Upper lobe of left lung (tissue), 6 donors: ENCODE data around the gene FOXN3. TPM values are rescaled to one million over a fixed set of nuclear protein-coding genes. Genes with fewer than 3 reads are reported as not detected.

Source experiments
- ATAC-seq, 2 donors: fragments of 200-7000 bp; cut with Tn5 transposase; one replicate each; pipeline ENCODE4 v1.9.1; 2022; ENCODE audit warnings: mild to moderate bottlenecking in 2 of 2, moderate library complexity in 2 of 2; ENCODE audit not compliant: low FRiP score in 2 of 2
- DNase-seq, 2 donors: peaks; one replicate each; pipeline ENCODE4 v3.0.0-alpha.2; 2019 to 2020
- H3K27ac ChIP-seq, 4 donors: fragments of 200-600 bp; sonication (generic); one replicate each; pipeline ENCODE4 v1.5.1; 2016 to 2019
- H3K27me3 ChIP-seq, 4 donors: fragments of 200-600 bp; sonication (generic); one replicate each; pipeline ENCODE4 v1.5.1; 2017 to 2019
- H3K36me3 ChIP-seq, 4 donors: fragments of 200-600 bp; sonication (generic); one replicate each; pipeline ENCODE4 v1.5.1; 2016 to 2019
- H3K4me1 ChIP-seq, 4 donors: fragments of 200-600 bp; sonication (generic); one replicate each; pipeline ENCODE4 v1.5.1; 2018 to 2019
- H3K4me3 ChIP-seq, 4 donors: fragments of 200-600 bp; sonication (generic); one replicate each; pipeline ENCODE4 v1.5.1; 2017 to 2019; ENCODE audit warnings: mild to moderate bottlenecking in 2 of 4, moderate library complexity in 1 of 4
- H3K9me3 ChIP-seq, 4 donors: fragments of 200-600 bp; sonication (generic); one replicate each; pipeline ENCODE4 v1.5.1; 2018 to 2019
- CTCF ChIP-seq, 6 experiments: fragments of 450-650 bp in 4 of 6; fragments of 200-600 bp in 2 of 6; sonication (generic) in 2 of 6; IDR thresholded peaks; one replicate each; pipeline ENCODE4 v1.5.1; 2016 to 2019; ENCODE audit warnings: antibody characterized with exemption in 6 of 6
- EP300 ChIP-seq, 4 donors: sonication (generic); formaldehyde crosslinking; IDR thresholded peaks; one replicate each; pipeline ENCODE4 v1.5.1; 2017; ENCODE audit warnings: antibody characterized with exemption in 4 of 4, control low read depth in 2 of 4
- POLR2A ChIP-seq, 4 donors: fragments of 450-650 bp; IDR thresholded peaks; one replicate each; pipeline ENCODE4 v1.5.1; 2016 to 2017; ENCODE audit warnings: antibody characterized with exemption in 4 of 4, mild to moderate bottlenecking in 2 of 4
- POLR2AphosphoS5 ChIP-seq, 2 donors: sonication (generic); formaldehyde crosslinking; IDR thresholded peaks; one replicate each; pipeline ENCODE4 v1.5.1; 2017; ENCODE audit warnings: antibody characterized with exemption in 2 of 2
- WGBS, 2 donors: methylation state at CpG; one replicate each; pipeline ENCODE4 v1.1.5; 2017 to 2018; 5-methylcytosine and 5-hydroxymethylcytosine counted together
- total RNA-seq, 6 donors: library from RNA; depleted of rRNA in 4 of 6; stranded (reverse); fragments of >200 nt in 4 of 6; gene quantifications; one replicate each; pipeline versions ENCODE4 v1.1.0 to v1.2.1, GENCODE V29; 2016 to 2021
- donor health status: DM: no; HTN: no; CAD: no; lungs with moderate emphysema.
- donor health status: DM: no; HTN: yes; CAD: no; lungs with severe emphysema.

The FOXN3 gene
- total RNA-seq, 6 donors from 2014 or later: 63.4 to 115 (median 77.2) TPM

- Histone ChIP-seq H3K4me3 (no peak overlapping the region), H3K27me3 (no peaks in the 10 kb centered on the region), H3K4me1 (no peaks in the 10 kb centered on the region), H3K27ac (no peak overlapping the region), H3K9me3 (no peaks in the 10 kb centered on the region), H3K36me3 (no peaks in the 10 kb centered on the region)
- ATAC-seq (no peak), DNase-seq (no peak)
- no peak for TF ChIP-seq POLR2AphosphoS5 (IDR thresholded peaks at IDR 0.05)
- no peak for TF ChIP-seq POLR2A (IDR thresholded peaks at IDR 0.05)
- TF ChIP-seq EP300 (IDR thresholded peaks at IDR 0.05): no peak
- WGBS, 2 donors: 83 to 90% methylated on average over 5 of the region's 5 CpGs
Observed at GRCh38 chr14:89144642-89145041, 272.4 kb downstream of the FOXN3 start.

DNA sequence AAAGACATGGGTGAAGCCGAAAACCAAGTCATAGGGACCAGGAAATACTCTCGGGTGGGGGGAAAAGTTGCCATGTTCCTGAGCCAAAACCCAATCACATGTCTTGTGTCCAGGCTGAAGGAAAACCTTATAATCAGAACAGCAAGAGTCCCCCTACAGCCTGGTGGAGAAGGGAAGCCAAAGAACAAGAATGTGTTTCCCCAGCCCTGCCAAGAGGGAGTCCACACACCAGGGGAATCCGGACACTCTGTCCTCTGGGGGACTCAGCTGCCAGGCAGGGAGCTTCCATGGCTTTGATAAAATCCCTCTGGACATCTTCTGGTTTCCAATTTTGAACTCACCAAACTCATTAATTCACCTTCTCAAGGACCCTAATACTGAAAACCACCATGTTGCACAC, 273.0 kb downstream of the FOXN3 start:
- Histone ChIP-seq H3K4me1 (no peaks in the 10 kb centered on the region), H3K4me3 (no peak overlapping the region), H3K27me3 (no peaks in the 10 kb centered on the region), H3K27ac (no peak overlapping the region), H3K36me3 (no peaks in the 10 kb centered on the region), H3K9me3 (no peaks in the 10 kb centered on the region)
- TF ChIP-seq POLR2AphosphoS5 (IDR thresholded peaks at IDR 0.05) (no peak), EP300 (IDR thresholded peaks at IDR 0.05) (no peak), POLR2A (IDR thresholded peaks at IDR 0.05) (no peak), CTCF (IDR thresholded peaks at IDR 0.05) (no peak)
- WGBS, 2 donors: 92 to 94% methylated on average over 3 of the region's 3 CpGs
- DNase-seq (no peak), ATAC-seq (no peak)

- TF ChIP-seq POLR2A (IDR thresholded peaks at IDR 0.05) (no peak), POLR2AphosphoS5 (IDR thresholded peaks at IDR 0.05) (no peak), CTCF (IDR thresholded peaks at IDR 0.05) (no peak), EP300 (IDR thresholded peaks at IDR 0.05) (no peak)
- H3K4me1 ChIP-seq: no peaks in the 10 kb centered on the region
- DNase-seq (no peak), ATAC-seq (no peak)
- no peaks in the 10 kb centered on the region for H3K36me3 ChIP-seq
- WGBS, 2 donors: 82 to 98% methylated on average over 3 of the region's 3 CpGs
- no peaks in the 10 kb centered on the region for H3K27me3 ChIP-seq
- H3K9me3 ChIP-seq: no peaks in the 10 kb centered on the region
- no peak overlapping the region for H3K27ac ChIP-seq
- no peak overlapping the region for H3K4me3 ChIP-seq
Observed at GRCh38 chr14:89143595-89143994, 273.4 kb downstream of the FOXN3 start.

GRCh38 chr14:89142366-89142765, 274.7 kb downstream of the FOXN3 start:
- ATAC-seq: no peak
- no peak for DNase-seq
- no peaks in the 10 kb centered on the region for H3K27me3 ChIP-seq
- peaks cover 0 to 5% (median 2%) of the 10 kb centered on the region in 4 donors for H3K4me1 ChIP-seq
- TF ChIP-seq POLR2A (IDR thresholded peaks at IDR 0.05): no peak
- no peak for TF ChIP-seq EP300 (IDR thresholded peaks at IDR 0.05)
- no peak for TF ChIP-seq CTCF (IDR thresholded peaks at IDR 0.05)
- no peak for TF ChIP-seq POLR2AphosphoS5 (IDR thresholded peaks at IDR 0.05)
- no peaks in the 10 kb centered on the region for H3K36me3 ChIP-seq
- no peak overlapping the region for H3K4me3 ChIP-seq
- WGBS, 2 donors: 89 to 91% methylated on average over 5 of the region's 5 CpGs
- H3K9me3 ChIP-seq: no peaks in the 10 kb centered on the region
- H3K27ac ChIP-seq: no peak overlapping the region

DNA sequence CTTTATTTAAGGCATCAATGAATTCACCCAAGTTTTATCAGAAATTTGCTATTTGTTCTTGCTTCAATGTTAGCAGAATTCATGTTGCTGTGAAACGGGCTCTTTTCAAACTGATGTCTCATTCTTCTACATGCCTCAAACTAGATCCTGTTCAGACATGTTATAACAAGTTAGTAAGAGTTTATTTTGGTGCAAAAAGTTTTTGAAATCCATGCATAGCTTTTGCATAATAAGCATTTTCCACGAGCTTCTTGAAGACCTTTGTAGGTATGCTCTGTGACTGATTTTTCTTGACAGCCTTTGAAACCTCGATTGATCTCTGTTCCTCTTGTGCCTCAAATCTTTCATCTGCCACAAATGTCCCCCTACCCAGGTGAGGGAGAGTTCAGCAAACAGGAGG, 275.2 kb downstream of the FOXN3 start:
- no peak overlapping the region for H3K4me3 ChIP-seq
- WGBS, 2 donors: 78 to 82% methylated on average over 3 of the region's 3 CpGs
- ATAC-seq (no peak), DNase-seq (no peak)
- H3K27ac ChIP-seq: no peak overlapping the region
- peaks cover 0 to 4% (median 0%) of the 10 kb centered on the region in 4 donors for H3K9me3 ChIP-seq
- H3K36me3 ChIP-seq: no peaks in the 10 kb centered on the region
- peaks cover 0 to 8% (median 4%) of the 10 kb centered on the region in 4 donors for H3K4me1 ChIP-seq
- no peak for TF ChIP-seq CTCF (IDR thresholded peaks at IDR 0.05)
- no peak for TF ChIP-seq POLR2AphosphoS5 (IDR thresholded peaks at IDR 0.05)
- no peak for TF ChIP-seq POLR2A (IDR thresholded peaks at IDR 0.05)
- no peak for TF ChIP-seq EP300 (IDR thresholded peaks at IDR 0.05)
- H3K27me3 ChIP-seq: no peaks in the 10 kb centered on the region
